GM12865 (cell line): ENCODE measurements around the gene MRPS2.

Experiments
- DNase-seq: peaks from one replicate; pipeline ENCODE4 v3.0.0; 2010; ENCODE audit warnings: low read depth
- H3K4me3 ChIP-seq: 2 replicates; pipeline ENCODE4 v1.5.1; 2011; ENCODE audit warnings: mild to moderate bottlenecking, low read depth, low read length, control low read depth
- CTCF ChIP-seq: IDR thresholded peaks from 2 replicates; pipeline ENCODE4 v1.5.1; 2011; ENCODE audit warnings: low read length, control low read depth, low read depth, inconsistent platforms; ENCODE audit not compliant: insufficient read depth; ENCODE audit errors: missing control alignments

Gene MRPS2

GRCh38 chr9:135519179-135519971 lies 18.9 kb downstream of the MRPS2 start:
- no peak for TF ChIP-seq CTCF
- no peak for DNase-seq
- no peak overlapping the region for H3K4me3 ChIP-seq

- no peak within 1 kb of the TSS for H3K4me3 ChIP-seq
- TF ChIP-seq CTCF = no peak
- no peak for DNase-seq
Measured at GRCh38 chr9:135520916-135521607, 20.6 kb downstream of the MRPS2 start, which contains the start of gene LCN1. LCN1 (plus strand) TSS chr9:135521440; CDS start chr9:135521498, 58 bp downstream.

- TF ChIP-seq CTCF = no peak
- H3K4me3 ChIP-seq = no peak overlapping the region
- DNase-seq = no peak
Measured at GRCh38 chr9:135521608-135522095, 21.2 kb downstream of the MRPS2 start.

GRCh38 chr9:135522137-135522877 lies 21.8 kb downstream of the MRPS2 start:
- no peak for DNase-seq
- H3K4me3 ChIP-seq = no peak overlapping the region
- TF ChIP-seq CTCF = no peak

GRCh38 chr9:135522931-135523330 lies 22.4 kb downstream of the MRPS2 start:
- DNase-seq = no peak
- no peak overlapping the region for H3K4me3 ChIP-seq
- no peak for TF ChIP-seq CTCF

GRCh38 chr9:135523521-135524129 lies 23.1 kb downstream of the MRPS2 start:
- H3K4me3 ChIP-seq = no peak overlapping the region
- no peak for DNase-seq
- TF ChIP-seq CTCF = no peak
